Liver (tissue), 9 donors: ENCODE results near the gene ST7. TPM values are rescaled to one million over a fixed set of nuclear protein-coding genes. Genes with fewer than 3 reads are reported as not detected.

Experiments used
- DNase-seq: peaks from one replicate; pipeline ENCODE4 v3.0.0-alpha.2; 2017; ENCODE audit warnings: low spot score
- H3K27ac ChIP-seq, 2 donors: one replicate each; pipeline ENCODE4 v1.7.0; 2013; ENCODE audit warnings: inconsistent platforms in 2 of 2, low read length in 2 of 2, control low read depth in 1 of 2, low read depth in 1 of 2, mild to moderate bottlenecking in 1 of 2
- H3K27me3 ChIP-seq, 4 donors: one replicate each; pipeline versions ENCODE4 v1.6.1 to v1.7.0; 2013; ENCODE audit warnings: low read length in 3 of 4, inconsistent platforms in 1 of 4, mild to moderate bottlenecking in 1 of 4, moderate library complexity in 1 of 4; ENCODE audit not compliant: control insufficient read depth in 4 of 4, insufficient read depth in 4 of 4
- H3K36me3 ChIP-seq, 4 donors: one replicate each; pipeline versions ENCODE4 v1.6.1 to v1.7.0; 2013; ENCODE audit warnings: low read length in 3 of 4, mild to moderate bottlenecking in 3 of 4, low read depth in 1 of 4, moderate library complexity in 1 of 4; ENCODE audit not compliant: control insufficient read depth in 4 of 4, insufficient read depth in 3 of 4
- H3K4me1 ChIP-seq, 4 donors: one replicate each; pipeline versions ENCODE4 v1.6.1 to v1.7.0; 2013; ENCODE audit warnings: low read length in 3 of 4, mild to moderate bottlenecking in 3 of 4, moderate library complexity in 1 of 4; ENCODE audit not compliant: control insufficient read depth in 4 of 4, insufficient read depth in 4 of 4
- H3K4me3 ChIP-seq, 3 donors: one replicate each; pipeline versions ENCODE4 v1.6.1 to v1.7.0; 2013; ENCODE audit warnings: low read length in 3 of 3, control low read depth in 1 of 3, low read depth in 1 of 3, mild to moderate bottlenecking in 1 of 3
- H3K9ac ChIP-seq, 2 donors: one replicate each; pipeline ENCODE4 v1.7.0; 2013; ENCODE audit warnings: low read length in 2 of 2, mild to moderate bottlenecking in 2 of 2, moderate library complexity in 2 of 2, control low read depth in 1 of 2, low read depth in 1 of 2
- H3K9me3 ChIP-seq, 4 donors: one replicate each; pipeline versions ENCODE4 v1.6.1 to v1.7.0; 2013; ENCODE audit warnings: low read length in 3 of 4; ENCODE audit not compliant: control insufficient read depth in 4 of 4
- ATF3 ChIP-seq: IDR thresholded peaks from 2 replicates; pipeline ENCODE4 v1.6.1; 2016; ENCODE audit warnings: antibody characterized with exemption
- EGR1 ChIP-seq, 2 donors: IDR thresholded peaks; 2 replicates each; pipeline ENCODE4 v1.6.1; 2016 to 2018; ENCODE audit warnings: antibody characterized with exemption in 2 of 2, low read depth in 2 of 2
- FOXA2 ChIP-seq: IDR thresholded peaks from 2 replicates; pipeline ENCODE4 v1.6.1; 2016; ENCODE audit warnings: antibody characterized with exemption
- GABPA ChIP-seq, 2 donors: IDR thresholded peaks in 1 of 2; conservative IDR thresholded peaks in 1 of 2; 2 replicates each; pipeline ENCODE4 v1.6.1; 2016; ENCODE audit warnings: antibody characterized with exemption in 2 of 2, mild to moderate bottlenecking in 1 of 2, moderate library complexity in 1 of 2
- HNF4A ChIP-seq, 2 donors: conservative IDR thresholded peaks; 2 replicates each; pipeline ENCODE4 v1.6.1; 2016; ENCODE audit warnings: antibody characterized with exemption in 2 of 2, mild to moderate bottlenecking in 2 of 2
- HNF4G ChIP-seq: IDR thresholded peaks from 2 replicates; pipeline ENCODE4 v1.6.1; 2016; ENCODE audit warnings: antibody characterized with exemption
- JUND ChIP-seq, 2 donors: IDR thresholded peaks; 2 replicates each; pipeline ENCODE4 v1.6.1; 2016; ENCODE audit warnings: antibody characterized with exemption in 2 of 2
- NR2F2 ChIP-seq: IDR thresholded peaks from 2 replicates; pipeline ENCODE4 v1.6.1; 2016; ENCODE audit warnings: antibody characterized with exemption
- RAD21 ChIP-seq, 2 donors: IDR thresholded peaks; 2 replicates each; pipeline ENCODE4 v1.6.1; 2016; ENCODE audit warnings: antibody characterized with exemption in 2 of 2, mild to moderate bottlenecking in 2 of 2
- REST ChIP-seq: IDR thresholded peaks from 2 replicates; pipeline ENCODE4 v1.6.1; 2016; ENCODE audit warnings: antibody characterized with exemption, mild to moderate bottlenecking
- RXRA ChIP-seq, 2 donors: IDR thresholded peaks; 2 replicates each; pipeline ENCODE4 v1.6.1; 2017 to 2018; ENCODE audit warnings: antibody characterized with exemption in 2 of 2, mild to moderate bottlenecking in 1 of 2
- SP1 ChIP-seq: IDR thresholded peaks from 2 replicates; pipeline ENCODE4 v1.6.1; 2018; ENCODE audit warnings: antibody characterized with exemption, mild to moderate bottlenecking
- TAF1 ChIP-seq: conservative IDR thresholded peaks from 2 replicates; pipeline ENCODE4 v1.6.1; 2016; ENCODE audit warnings: antibody characterized with exemption, mild to moderate bottlenecking
- YY1 ChIP-seq: IDR thresholded peaks from 2 replicates; pipeline ENCODE4 v1.6.1; 2016; ENCODE audit warnings: antibody characterized with exemption, mild to moderate bottlenecking
- WGBS: extraction: QIAGEN DNeasy Blood & Tissue Kit; methylation state at CpG from one replicate; pipeline ENCODE4 v1.1.7; 2013; 5-methylcytosine and 5-hydroxymethylcytosine counted together
- polyA plus RNA-seq, 2 donors: library from polyadenylated mRNA; stranded (reverse) in 1 of 2; unstranded in 1 of 2; fragments of 200-250 nt in 1 of 2; fragments of >200 nt in 1 of 2; fragmentation: Nextera tagmentation in 1 of 2; extraction: Ambion mirVana in 1 of 2; gene quantifications; one replicate each; pipeline versions ENCODE4 v1.2.1 to v1.2.3, GENCODE V29; 2013 to 2015
- total RNA-seq, 2 donors: library from RNA; depleted of rRNA; stranded (reverse); fragments of >200 nt; gene quantifications; one replicate each; pipeline ENCODE4 v1.2.3, GENCODE V29; 2014
- TF ChIP-seq, protein P1 (sequence below): fragments of 150-350 bp; IDR thresholded peaks from 2 replicates; pipeline ENCODE4 v1.5.1; 2017; ENCODE audit warnings: improper control_type of control experiment, low read depth, low read length; ENCODE audit not compliant: missing input control
- TF ChIP-seq, protein P2 (sequence below): IDR thresholded peaks from 2 replicates; pipeline ENCODE4 v1.6.1; 2016; ENCODE audit warnings: antibody characterized with exemption
- donor health status: healthy.
- donor health status: healthy.
- donor health status: healthy.
- donor health status: healthy.
- donor health status: healthy.

Gene ST7
- total and polyA plus RNA-seq, 4 donors, result 13.5 to 30.7 (median 22.6) TPM

GRCh38 chr7:117092785-117093184 lies 139.5 kb downstream of the ST7 start:
- WGBS, result 87% methylated on average over 3 of the region's 3 CpGs

GRCh38 chr7:117094457-117094856 lies 141.2 kb downstream of the ST7 start:
- H3K4me1 ChIP-seq, result peaks cover 0 to 5% (median under 1%) of the 10 kb centered on the region in 4 donors
- no peaks in the 10 kb centered on the region for H3K9me3 ChIP-seq
- H3K36me3 ChIP-seq, result no peaks in the 10 kb centered on the region
- H3K27ac ChIP-seq, result no peak overlapping the region
- no peak overlapping the region for H3K9ac ChIP-seq
- no peaks in the 10 kb centered on the region for H3K27me3 ChIP-seq
- DNase-seq, result no peak
- 92% methylated on average over 3 of the region's 3 CpGs for whole genome bisulfite sequencing
- no peak overlapping the region for H3K4me3 ChIP-seq
- TF ChIP-seq TAF1, result no peak
- TF ChIP-seq EGR1 (IDR thresholded peaks at IDR 0.05; ENCODE audit: low read depth in 2 of 2), result no peak
- TF ChIP-seq FOXA2, result no peak
- no peak for TF ChIP-seq ATF3
- TF ChIP-seq HNF4A (conservative IDR thresholded peaks at IDR 0.05), result no peak
- no peak for TF ChIP-seq RAD21 (IDR thresholded peaks at IDR 0.05)
- TF ChIP-seq JUND (IDR thresholded peaks at IDR 0.05), result no peak
- no peak for TF ChIP-seq NR2F2
- TF ChIP-seq, protein P1, sequence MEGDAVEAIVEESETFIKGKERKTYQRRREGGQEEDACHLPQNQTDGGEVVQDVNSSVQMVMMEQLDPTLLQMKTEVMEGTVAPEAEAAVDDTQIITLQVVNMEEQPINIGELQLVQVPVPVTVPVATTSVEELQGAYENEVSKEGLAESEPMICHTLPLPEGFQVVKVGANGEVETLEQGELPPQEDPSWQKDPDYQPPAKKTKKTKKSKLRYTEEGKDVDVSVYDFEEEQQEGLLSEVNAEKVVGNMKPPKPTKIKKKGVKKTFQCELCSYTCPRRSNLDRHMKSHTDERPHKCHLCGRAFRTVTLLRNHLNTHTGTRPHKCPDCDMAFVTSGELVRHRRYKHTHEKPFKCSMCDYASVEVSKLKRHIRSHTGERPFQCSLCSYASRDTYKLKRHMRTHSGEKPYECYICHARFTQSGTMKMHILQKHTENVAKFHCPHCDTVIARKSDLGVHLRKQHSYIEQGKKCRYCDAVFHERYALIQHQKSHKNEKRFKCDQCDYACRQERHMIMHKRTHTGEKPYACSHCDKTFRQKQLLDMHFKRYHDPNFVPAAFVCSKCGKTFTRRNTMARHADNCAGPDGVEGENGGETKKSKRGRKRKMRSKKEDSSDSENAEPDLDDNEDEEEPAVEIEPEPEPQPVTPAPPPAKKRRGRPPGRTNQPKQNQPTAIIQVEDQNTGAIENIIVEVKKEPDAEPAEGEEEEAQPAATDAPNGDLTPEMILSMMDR, result no peak
- TF ChIP-seq, protein P2, sequence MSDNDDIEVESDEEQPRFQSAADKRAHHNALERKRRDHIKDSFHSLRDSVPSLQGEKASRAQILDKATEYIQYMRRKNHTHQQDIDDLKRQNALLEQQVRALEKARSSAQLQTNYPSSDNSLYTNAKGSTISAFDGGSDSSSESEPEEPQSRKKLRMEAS, result no peak
- no peak for TF ChIP-seq HNF4G

More at GRCh38 chr7:117092785-117093184, 139.5 kb downstream of the ST7 start:
- no peak overlapping the region for H3K4me3 ChIP-seq
- no peaks in the 10 kb centered on the region for H3K27me3 ChIP-seq
- no peak for DNase-seq
- no peaks in the 10 kb centered on the region for H3K9me3 ChIP-seq
- H3K9ac ChIP-seq, result no peak overlapping the region
- H3K36me3 ChIP-seq, result no peaks in the 10 kb centered on the region
- H3K4me1 ChIP-seq, result peaks cover 0 to 3% (median 0%) of the 10 kb centered on the region in 4 donors
- TF ChIP-seq YY1, result no peak
- TF ChIP-seq SP1, result no peak
- no peak for TF ChIP-seq JUND (IDR thresholded peaks at IDR 0.05)
- no peak for TF ChIP-seq GABPA (IDR thresholded peaks at IDR 0.05 in 1 of 2, conservative IDR thresholded peaks at IDR 0.05 in 1 of 2)
- no peak for TF ChIP-seq RXRA (IDR thresholded peaks at IDR 0.05)
- TF ChIP-seq ATF3, result no peak
- TF ChIP-seq RAD21 (IDR thresholded peaks at IDR 0.05), result no peak
- TF ChIP-seq, protein P2, result no peak
- TF ChIP-seq HNF4G, result no peak
- TF ChIP-seq TAF1, result no peak
- no peak for TF ChIP-seq NR2F2
- TF ChIP-seq HNF4A (conservative IDR thresholded peaks at IDR 0.05), result no peak
- no peak for TF ChIP-seq EGR1 (IDR thresholded peaks at IDR 0.05; ENCODE audit: low read depth in 2 of 2)
- TF ChIP-seq REST, result no peak
- TF ChIP-seq, protein P1, result no peak
- no peak for TF ChIP-seq FOXA2
- no peak overlapping the region for H3K27ac ChIP-seq
